RWPE1 (cell line): Measurements from ENCODE around the gene CAVIN3.

Source experiments
- CTCF ChIA-PET: fragments of 350-600 bp; sonication (Branson Sonifier 250); formaldehyde crosslinking; extraction: SDS; loops from one replicate; lab custom pipeline; 2021; lab: Yijun Ruan, JAX
- POLR2A ChIA-PET: fragments of 400-600 bp; formaldehyde crosslinking; extraction: SDS; loops from one replicate; lab custom pipeline; 2020; ENCODE audit warnings: antibody characterized with exemption; ENCODE audit not compliant: low non-redundant PET; lab: Yijun Ruan, JAX
- DNase-seq: peaks from one replicate; pipeline ENCODE4 v3.0.0; 2012; ENCODE audit warnings: low spot score
- H3K27ac ChIP-seq: fragments of 450-650 bp; 2 replicates; pipeline ENCODE4 v1.5.1; 2017
- TF ChIP-seq, protein P1 (sequence below): fragments of 450-650 bp; conservative IDR thresholded peaks from 2 replicates; pipeline ENCODE4 v1.5.1; 2017; ENCODE audit warnings: low read depth, mild to moderate bottlenecking

CAVIN3 gene

DNA sequence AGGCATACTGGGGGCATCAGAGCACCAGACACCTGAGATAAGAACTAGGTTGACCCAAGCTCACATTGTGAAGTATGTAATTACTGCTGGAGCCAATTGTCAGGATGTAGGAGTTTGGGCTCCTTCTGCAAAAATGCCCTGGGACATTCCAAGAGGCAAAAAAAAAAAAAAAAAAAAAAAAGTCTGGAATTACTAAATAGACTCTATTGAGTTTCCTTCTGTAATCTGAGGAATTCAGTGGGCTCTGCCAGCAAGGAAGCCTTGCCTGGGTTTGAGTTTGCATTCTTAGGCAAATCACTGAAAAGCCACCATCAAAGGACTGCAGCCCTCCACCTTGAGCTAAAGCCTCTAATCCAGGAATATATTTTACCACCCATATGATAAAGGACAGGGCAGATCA is 8.0 kb upstream of the CAVIN3 start:
- POLR2A ChIA-PET, result interaction anchor here (0.7 kb wide), 1 partner anchor 1362 kb away, joined by 10 read pairs; no protein-coding TSS in a partner anchor
- no peak for DNase-seq
- no peak overlapping the region for H3K27ac ChIP-seq
- CTCF ChIA-PET, result no interaction called here
- TF ChIP-seq, protein P1, sequence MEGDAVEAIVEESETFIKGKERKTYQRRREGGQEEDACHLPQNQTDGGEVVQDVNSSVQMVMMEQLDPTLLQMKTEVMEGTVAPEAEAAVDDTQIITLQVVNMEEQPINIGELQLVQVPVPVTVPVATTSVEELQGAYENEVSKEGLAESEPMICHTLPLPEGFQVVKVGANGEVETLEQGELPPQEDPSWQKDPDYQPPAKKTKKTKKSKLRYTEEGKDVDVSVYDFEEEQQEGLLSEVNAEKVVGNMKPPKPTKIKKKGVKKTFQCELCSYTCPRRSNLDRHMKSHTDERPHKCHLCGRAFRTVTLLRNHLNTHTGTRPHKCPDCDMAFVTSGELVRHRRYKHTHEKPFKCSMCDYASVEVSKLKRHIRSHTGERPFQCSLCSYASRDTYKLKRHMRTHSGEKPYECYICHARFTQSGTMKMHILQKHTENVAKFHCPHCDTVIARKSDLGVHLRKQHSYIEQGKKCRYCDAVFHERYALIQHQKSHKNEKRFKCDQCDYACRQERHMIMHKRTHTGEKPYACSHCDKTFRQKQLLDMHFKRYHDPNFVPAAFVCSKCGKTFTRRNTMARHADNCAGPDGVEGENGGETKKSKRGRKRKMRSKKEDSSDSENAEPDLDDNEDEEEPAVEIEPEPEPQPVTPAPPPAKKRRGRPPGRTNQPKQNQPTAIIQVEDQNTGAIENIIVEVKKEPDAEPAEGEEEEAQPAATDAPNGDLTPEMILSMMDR, result no peak

DNA sequence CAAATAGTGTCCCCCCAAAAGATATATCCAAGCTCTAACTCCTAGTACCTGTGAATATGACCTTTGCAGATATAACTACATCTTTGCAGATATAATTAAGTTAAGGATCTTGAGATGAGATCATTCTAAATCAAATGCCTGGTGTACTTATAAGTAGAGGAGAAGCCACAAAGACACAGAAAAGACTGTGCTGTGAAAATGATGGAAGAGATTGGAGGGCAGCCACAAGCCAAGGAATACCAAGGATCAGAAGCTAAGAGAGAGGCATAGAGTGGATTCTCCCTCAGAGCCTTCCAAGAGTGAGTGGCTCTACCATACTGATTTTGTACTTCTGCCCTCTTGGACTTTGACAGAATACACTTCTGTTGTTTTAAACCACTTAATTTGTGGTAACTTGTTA is 7.5 kb upstream of the CAVIN3 start:
- ChIA-PET POLR2A (no interaction called here), CTCF (no interaction called here)
- DNase-seq, result no peak

GRCh38 chr11:6326985-6327384 is 6.7 kb upstream of the CAVIN3 start:
- H3K27ac ChIP-seq, result no peak overlapping the region
- CTCF ChIA-PET, result no interaction called here
- no peak for DNase-seq
- TF ChIP-seq, protein P1, result no peak
- POLR2A ChIA-PET, result no interaction called here

More for the DNA sequence above, 7.5 kb upstream of the CAVIN3 start:
- TF ChIP-seq, protein P1, result no peak
- H3K27ac ChIP-seq, result no peak overlapping the region

DNA sequence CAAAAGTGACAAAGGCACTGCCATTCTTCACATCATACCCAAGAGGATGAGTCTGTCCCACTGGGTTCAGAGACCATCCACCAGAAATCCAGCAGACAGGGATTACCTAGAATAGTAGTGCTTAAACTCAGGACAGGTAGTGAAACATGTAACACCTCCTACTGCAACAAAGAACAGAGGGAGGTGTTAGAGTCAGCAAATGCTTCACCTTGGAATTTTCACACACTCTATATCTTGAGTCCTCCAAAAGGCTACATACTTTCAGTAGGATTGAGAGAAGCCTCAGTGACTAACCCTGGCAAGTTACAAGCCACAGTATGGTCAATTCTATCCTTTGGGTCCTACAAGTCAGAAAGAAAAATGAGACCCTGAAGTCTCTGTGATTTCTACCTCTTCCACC is 6.0 kb upstream of the CAVIN3 start:
- no peak overlapping the region for H3K27ac ChIP-seq
- ChIA-PET CTCF (no interaction called here), POLR2A (no interaction called here)
- no peak for DNase-seq
- TF ChIP-seq, protein P1, result no peak

DNA sequence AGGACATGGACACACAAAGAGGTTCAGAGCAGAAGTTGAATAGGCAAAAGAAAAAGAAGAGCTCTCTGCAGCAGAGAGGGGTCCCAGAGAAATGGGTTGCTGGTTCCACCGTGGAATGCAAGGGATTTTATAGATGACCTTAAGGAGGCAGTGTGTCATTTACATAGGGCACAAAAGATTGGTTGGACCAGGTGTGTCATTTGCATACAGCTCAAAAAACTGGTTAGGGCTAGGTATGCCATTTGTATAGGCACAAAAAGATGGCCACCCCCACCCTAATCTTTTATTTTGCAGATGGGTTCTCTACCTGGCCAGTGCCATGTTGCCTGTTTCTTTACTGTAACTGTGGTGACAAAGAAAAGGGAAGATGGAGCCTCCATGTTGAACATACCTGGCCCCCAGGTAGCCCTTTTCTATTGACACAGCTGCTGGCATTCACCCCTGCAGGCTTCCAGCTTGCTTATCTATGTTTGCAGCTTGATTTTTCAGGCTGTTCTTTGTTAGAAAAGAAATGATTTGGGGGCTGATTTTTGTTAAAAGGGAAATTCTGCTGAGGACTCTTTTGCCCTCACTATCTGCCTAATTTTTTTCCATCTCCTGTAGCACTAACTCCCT is 3.1 kb upstream of the CAVIN3 start:
- POLR2A ChIA-PET, result no interaction called here
- H3K27ac ChIP-seq, result no peak overlapping the region
- TF ChIP-seq, protein P1, result no peak
- no peak for DNase-seq
- CTCF ChIA-PET, result interaction anchor here (0.7 kb wide), 1 partner anchor 151 kb away, joined by 3 read pairs; no protein-coding TSS in a partner anchor

GRCh38 chr11:6321961-6322362 is 1.7 kb upstream of the CAVIN3 start:
- DNase-seq, result peak; percentile 76
- TF ChIP-seq, protein P1, result no peak
- peak overlapping the region; percentile 99 for H3K27ac ChIP-seq
- ChIA-PET CTCF (interaction anchor here (0.5 to 1.0 kb wide), 4 partner anchors 11 to 1783 kb away, joined by 3 to 9 read pairs (median 4); no protein-coding TSS in a partner anchor), POLR2A (no interaction called here)
